ENCODE data around the gene HS2ST1.

DNA sequence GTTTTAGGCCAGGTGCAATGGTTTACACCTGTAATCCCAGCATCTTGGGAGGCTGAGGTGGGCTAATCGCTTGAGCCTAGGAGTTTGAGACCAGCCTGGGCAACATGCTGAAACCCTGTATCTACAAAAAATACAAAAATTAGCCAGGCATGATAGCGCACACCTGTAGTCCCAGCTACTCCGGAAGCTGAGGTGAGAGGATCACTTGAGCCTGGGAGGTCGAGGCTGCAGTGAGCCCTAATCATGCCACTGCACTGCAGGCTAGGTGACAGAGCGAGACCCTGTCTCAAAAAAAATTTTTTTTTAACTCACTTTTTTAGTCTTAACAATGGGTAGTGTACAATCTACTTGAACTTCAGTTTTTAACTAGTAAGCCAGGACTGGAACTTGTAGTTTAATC lies 137.5 kb downstream of the HS2ST1 start:
- TF ChIP-seq SP1 (IDR thresholded peaks at IDR 0.05) (no peak), FOXM1 (IDR thresholded peaks at IDR 0.05; ENCODE audit: borderline replicate concordance) (no peak), BHLHE40 (IDR thresholded peaks at IDR 0.05; ENCODE audit: borderline replicate concordance) (no peak), FOXA1 (IDR thresholded peaks at IDR 0.05) (no peak), TARDBP (IDR thresholded peaks at IDR 0.05) (no peak), FOXK2 (IDR thresholded peaks at IDR 0.05) (no peak), ZNF384 (IDR thresholded peaks at IDR 0.05) (no peak)
- TF ChIP-seq, protein P1, sequence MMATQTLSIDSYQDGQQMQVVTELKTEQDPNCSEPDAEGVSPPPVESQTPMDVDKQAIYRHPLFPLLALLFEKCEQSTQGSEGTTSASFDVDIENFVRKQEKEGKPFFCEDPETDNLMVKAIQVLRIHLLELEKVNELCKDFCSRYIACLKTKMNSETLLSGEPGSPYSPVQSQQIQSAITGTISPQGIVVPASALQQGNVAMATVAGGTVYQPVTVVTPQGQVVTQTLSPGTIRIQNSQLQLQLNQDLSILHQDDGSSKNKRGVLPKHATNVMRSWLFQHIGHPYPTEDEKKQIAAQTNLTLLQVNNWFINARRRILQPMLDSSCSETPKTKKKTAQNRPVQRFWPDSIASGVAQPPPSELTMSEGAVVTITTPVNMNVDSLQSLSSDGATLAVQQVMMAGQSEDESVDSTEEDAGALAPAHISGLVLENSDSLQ (IDR thresholded peaks at IDR 0.05) = no peak
